GM12878 (cell line): ENCODE measurements around the gene ADA. TPM values are rescaled to one million over a fixed set of nuclear protein-coding genes. Genes with fewer than 3 reads are reported as not detected.

Source experiments
- ATAC-seq: fragments of 200-7000 bp; cut with Tn5 transposase; 3 replicates; pipeline ENCODE4 v1.9.1; 2020; ENCODE audit warnings: mild to moderate bottlenecking, moderate library complexity
- BruUV-seq: library from RNA; stranded (reverse); fragments of 400-500 nt; replicated peaks from 2 replicates; lab custom pipeline; 2021; lab: Mats Ljungman, UMichigan
- CTCF ChIA-PET: fragments of 300-600 bp; sonication (Branson Sonifier 250); formaldehyde crosslinking; extraction: SDS; loops from one replicate; lab custom pipeline; 2021; ENCODE audit warnings: inconsistent platforms; lab: Yijun Ruan, JAX
- POLR2A ChIA-PET: fragments of 350-600 bp; formaldehyde crosslinking; extraction: SDS; loops from one replicate; lab custom pipeline; 2021; ENCODE audit warnings: inconsistent platforms; lab: Charles Lee
- RAD21 ChIA-PET: fragments of 300-600 bp; sonication (Branson Sonifier 250); formaldehyde crosslinking; loops from one replicate; lab custom pipeline; 2023; ENCODE audit warnings: antibody characterized with exemption; ENCODE audit not compliant: unreplicated experiment; lab: Charles Lee
- SMC1A ChIA-PET: fragments of 300-600 bp; sonication (Branson Sonifier 250); formaldehyde crosslinking; loops from one replicate; lab custom pipeline; 2023; ENCODE audit not compliant: unreplicated experiment, uncharacterized antibody; lab: Charles Lee
- DNase-seq: peaks from one replicate; pipeline ENCODE4 v3.0.0-alpha.2; 2011; ENCODE audit warnings: low read depth, low spot score
- FAIRE-seq: peaks from 3 replicates; lab custom pipeline; 2011; peaks lifted over from hg19 to GRCh38; lab: Jason Lieb, UNC
- H2AFZ ChIP-seq: 2 replicates; pipeline ENCODE4 v1.6.0; 2011; ENCODE audit warnings: low read depth, low read length, control low read depth; ENCODE audit not compliant: control insufficient read depth
- H3K27ac ChIP-seq: 2 replicates; pipeline ENCODE4 v1.5.1; 2011; ENCODE audit warnings: control low read depth; ENCODE audit not compliant: control insufficient read depth, insufficient read depth
- H3K27me3 ChIP-seq, 2 experiments: replicated peaks in 1 of 2; 2 replicates each; pipeline versions ENCODE4 v1.6.0 to v1.6.1; 2011; ENCODE audit warnings: low read length in 1 of 2; ENCODE audit not compliant: control insufficient read depth in 2 of 2, insufficient read depth in 2 of 2
- H3K36me3 ChIP-seq, 2 experiments: 2 replicates each; pipeline ENCODE4 v1.5.1; 2011; ENCODE audit warnings: low read length in 1 of 2; ENCODE audit not compliant: control insufficient read depth in 2 of 2, insufficient read depth in 2 of 2
- H3K4me1 ChIP-seq: 2 replicates; pipeline ENCODE4 v1.6.1; 2011; ENCODE audit warnings: mild to moderate bottlenecking, low read length, moderate library complexity, mixed read lengths; ENCODE audit not compliant: control insufficient read depth, insufficient read depth
- H3K4me2 ChIP-seq: 2 replicates; pipeline ENCODE4 v1.6.0; 2011; ENCODE audit warnings: control low read depth; ENCODE audit not compliant: control insufficient read depth, insufficient read depth
- H3K4me3 ChIP-seq: fragments of 200-600 bp; sonication (generic); 2 replicates; pipeline ENCODE4 v1.5.1; 2016
- H3K79me2 ChIP-seq: 2 replicates; pipeline ENCODE4 v1.6.0; 2011; ENCODE audit warnings: low read length; ENCODE audit not compliant: control insufficient read depth, insufficient read depth
- H3K9ac ChIP-seq: 2 replicates; pipeline ENCODE4 v1.8.0; 2011; ENCODE audit warnings: low read length, control low read depth, mixed read lengths; ENCODE audit not compliant: control insufficient read depth, insufficient read depth
- H3K9me3 ChIP-seq: replicated peaks from 3 replicates; pipeline ENCODE4 v1.5.1; 2011; ENCODE audit warnings: mild to moderate bottlenecking, low read length; ENCODE audit not compliant: control insufficient read depth, insufficient read depth
- H4K20me1 ChIP-seq: 2 replicates; pipeline ENCODE4 v1.6.0; 2011; ENCODE audit not compliant: control insufficient read depth, insufficient read depth
- RCOR1 ChIP-seq: conservative IDR thresholded peaks from 2 replicates; pipeline ENCODE4 v1.6.1; 2012; ENCODE audit warnings: low read depth, low read length, improper control_type of control experiment
- SRF ChIP-seq, 2 experiments: IDR thresholded peaks; 2 replicates each; pipeline ENCODE4 v1.6.1; 2011; ENCODE audit warnings: low read depth in 2 of 2, low read length in 2 of 2, mild to moderate bottlenecking in 1 of 2, moderate library complexity in 1 of 2
- ZNF24 ChIP-seq: fragments of 450-650 bp; IDR thresholded peaks from 2 replicates; pipeline ENCODE4 v1.6.1; 2017; ENCODE audit warnings: antibody characterized with exemption, mild to moderate bottlenecking
- WGBS: methylation state at CpG from one replicate; pipeline ENCODE4 v1.1.6; 2016; ENCODE audit warnings: low lambda C conversion rate; ENCODE audit not compliant: insufficient replicate concordance, insufficient coverage; ENCODE audit errors: missing lambda C conversion rate; 5-methylcytosine and 5-hydroxymethylcytosine counted together
- in situ Hi-C: fragments of 300-500 bp; cut with MboI; formaldehyde crosslinking; loops from 9 replicates; pipeline ENCODE4 v1.14.3; 2018; ENCODE audit warnings: mixed read lengths
- intact Hi-C: fragments of 100-400 bp; cut with micrococcal nuclease; formaldehyde crosslinking; loops from one replicate; pipeline ENCODE4 v1.14.2; 2022; ENCODE audit not compliant: unreplicated experiment
- polyA plus RNA-seq, 11 experiments: library from polyadenylated mRNA; depleted of rRNA in 4 of 11; unstranded in 6 of 11; stranded (reverse) in 5 of 11; fragments of >200 nt; fragmentation: Nextera tagmentation in 4 of 11; fragmentation: Illumina TruSeq in 1 of 11; extraction: Ambion mirVana in 4 of 11; extraction: Trizol in 1 of 11; gene quantifications; 1 replicate in 1 of 11; 2 replicates in 10 of 11; pipeline versions ENCODE4 v1.2.1 to v1.2.3, GENCODE V29; 2011 to 2016; ENCODE audit warnings: inconsistent platforms in 2 of 11, missing spikeins in 2 of 11, low read depth in 1 of 11
- total RNA-seq, 4 experiments: library from RNA; depleted of rRNA in 3 of 4; stranded (reverse); fragments of >200 nt in 3 of 4; fragmentation: Illumina TruSeq in 1 of 4; extraction: Trizol in 1 of 4; gene quantifications; 2 replicates each; pipeline versions ENCODE4 v1.2.1 to v1.2.3, GENCODE V29; 2013 to 2021
- TF ChIP-seq, protein P1 (sequence below): fragments of 450-650 bp; IDR thresholded peaks from 2 replicates; pipeline ENCODE4 v1.6.1; 2017; ENCODE audit warnings: mild to moderate bottlenecking, moderate library complexity

ADA gene
- total and polyA plus RNA-seq, 10 of the 15 experiments (the other 5 are each of a cell fraction or from before 2014, with no cell fraction given), result 40.9 to 217 (median 90.8) TPM

DNA sequence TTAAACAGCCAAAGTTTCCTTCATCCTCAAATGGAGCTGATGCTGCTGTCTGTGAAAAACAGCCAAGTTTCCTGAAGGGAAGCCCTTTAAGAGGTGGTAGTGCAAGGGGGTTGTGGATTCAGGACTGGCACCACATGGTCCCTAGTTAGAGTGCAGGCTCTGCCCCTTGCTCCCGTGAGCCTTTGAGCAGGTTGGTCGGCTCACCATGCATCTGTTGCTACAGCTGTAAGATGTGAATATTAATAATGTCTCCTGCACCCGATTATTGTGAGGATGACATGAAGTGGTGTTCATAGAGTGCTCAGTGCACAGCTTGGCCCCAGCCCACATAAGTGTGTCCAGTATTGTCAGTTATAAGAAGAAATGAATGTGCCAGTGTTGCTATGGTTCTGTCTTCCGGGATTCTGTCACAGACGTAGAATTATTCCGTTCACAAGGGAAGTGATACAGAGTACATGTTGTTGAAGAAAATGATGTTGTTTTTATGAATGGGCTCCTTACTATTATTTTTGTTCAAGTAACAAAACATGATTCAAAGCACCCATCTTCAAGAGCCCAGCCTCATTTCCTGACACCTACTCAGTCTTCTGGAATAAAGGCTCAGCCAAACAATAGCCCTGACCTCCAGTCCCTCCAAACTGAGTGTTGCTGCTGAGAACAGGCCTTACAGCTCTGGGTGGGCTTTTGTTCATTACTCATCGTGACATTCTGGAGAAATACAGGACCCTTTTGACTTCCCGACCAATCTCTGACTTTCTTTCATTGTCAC is 72.0 kb downstream of the ADA start:
- ATAC-seq, result no peak
- TF ChIP-seq ZNF24 (peak; percentile 85), RCOR1 (no peak), SRF (IDR thresholded peaks at IDR 0.05; ENCODE audit: low read depth in 2 of 2, low read length in 2 of 2) (no peak)
- TF ChIP-seq, protein P1, sequence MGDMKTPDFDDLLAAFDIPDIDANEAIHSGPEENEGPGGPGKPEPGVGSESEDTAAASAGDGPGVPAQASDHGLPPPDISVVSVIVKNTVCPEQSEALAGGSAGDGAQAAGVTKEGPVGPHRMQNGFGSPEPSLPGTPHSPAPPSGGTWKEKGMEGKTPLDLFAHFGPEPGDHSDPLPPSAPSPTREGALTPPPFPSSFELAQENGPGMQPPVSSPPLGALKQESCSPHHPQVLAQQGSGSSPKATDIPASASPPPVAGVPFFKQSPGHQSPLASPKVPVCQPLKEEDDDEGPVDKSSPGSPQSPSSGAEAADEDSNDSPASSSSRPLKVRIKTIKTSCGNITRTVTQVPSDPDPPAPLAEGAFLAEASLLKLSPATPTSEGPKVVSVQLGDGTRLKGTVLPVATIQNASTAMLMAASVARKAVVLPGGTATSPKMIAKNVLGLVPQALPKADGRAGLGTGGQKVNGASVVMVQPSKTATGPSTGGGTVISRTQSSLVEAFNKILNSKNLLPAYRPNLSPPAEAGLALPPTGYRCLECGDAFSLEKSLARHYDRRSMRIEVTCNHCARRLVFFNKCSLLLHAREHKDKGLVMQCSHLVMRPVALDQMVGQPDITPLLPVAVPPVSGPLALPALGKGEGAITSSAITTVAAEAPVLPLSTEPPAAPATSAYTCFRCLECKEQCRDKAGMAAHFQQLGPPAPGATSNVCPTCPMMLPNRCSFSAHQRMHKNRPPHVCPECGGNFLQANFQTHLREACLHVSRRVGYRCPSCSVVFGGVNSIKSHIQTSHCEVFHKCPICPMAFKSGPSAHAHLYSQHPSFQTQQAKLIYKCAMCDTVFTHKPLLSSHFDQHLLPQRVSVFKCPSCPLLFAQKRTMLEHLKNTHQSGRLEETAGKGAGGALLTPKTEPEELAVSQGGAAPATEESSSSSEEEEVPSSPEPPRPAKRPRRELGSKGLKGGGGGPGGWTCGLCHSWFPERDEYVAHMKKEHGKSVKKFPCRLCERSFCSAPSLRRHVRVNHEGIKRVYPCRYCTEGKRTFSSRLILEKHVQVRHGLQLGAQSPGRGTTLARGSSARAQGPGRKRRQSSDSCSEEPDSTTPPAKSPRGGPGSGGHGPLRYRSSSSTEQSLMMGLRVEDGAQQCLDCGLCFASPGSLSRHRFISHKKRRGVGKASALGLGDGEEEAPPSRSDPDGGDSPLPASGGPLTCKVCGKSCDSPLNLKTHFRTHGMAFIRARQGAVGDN, result peak; percentile 78
- TF ChIP-seq, all 136 proteins: peak for 2
- Histone ChIP-seq H3K27ac (no peak overlapping the region), H3K4me2 (no peak overlapping the region), H4K20me1 (no peaks in the 10 kb centered on the region), H3K9ac (no peak overlapping the region), H3K36me3 (no peaks in the 10 kb centered on the region), H3K9me3 (no peaks in the 10 kb centered on the region), H3K4me3 (no peak overlapping the region), H2AFZ (peak overlapping the region; percentile 62), H3K4me1 (peaks cover 58% of the 10 kb centered on the region), H3K79me2 (no peaks in the 10 kb centered on the region), H3K27me3 (no peaks in the 10 kb centered on the region)
- intact Hi-C loops, result no loop called here
- no TSS peak for BruUV-seq
- CTCF ChIA-PET, result interaction anchor here (1.0 to 9.0 kb wide), 5 partner anchors 15 to 104 kb away, joined by 3 to 158 read pairs (median 7); no protein-coding TSS in a partner anchor
- RAD21 ChIA-PET, result interaction anchor here (1.3 to 7.0 kb wide), 7 partner anchors 8 to 104 kb away, joined by 3 to 97 read pairs (median 9); no protein-coding TSS in a partner anchor
- in situ Hi-C loops, result no loop called here
- POLR2A ChIA-PET, result interaction anchor here (0.6 to 5.6 kb wide), 5 partner anchors 9 to 61 kb away, joined by 5 to 39 read pairs (median 7); no protein-coding TSS in a partner anchor
- DNase-seq, result no peak
- WGBS, result 11% methylated on average over 8 of the region's 8 CpGs
- no peak for FAIRE-seq
- SMC1A ChIA-PET, result interaction anchor here (0.6 to 6.7 kb wide), 10 partner anchors 8 to 104 kb away, joined by 3 to 70 read pairs (median 10); no protein-coding TSS in a partner anchor
